HG03108 (cell line): ENCODE results near the gene DBR1.

Source experiments
- ATAC-seq: cut with Tn5 transposase; IDR thresholded peaks from one replicate; pipeline ENCODE4 v1.9.1; 2021; ENCODE audit warnings: moderate library complexity; ENCODE audit not compliant: unreplicated experiment

The DBR1 gene

GRCh38 chr3:138174421-138175131, at the start of gene DBR1:
DBR1 (minus strand) TSS chr3:138174921; CDS start chr3:138174795, 126 bp downstream.
- peak; percentile 92 for ATAC-seq

- ATAC-seq, result no peak
Measured at GRCh38 chr3:138222942-138223287, 48.2 kb upstream of the DBR1 start.

GRCh38 chr3:138222131-138222941, 47.6 kb upstream of the DBR1 start:
- no peak for ATAC-seq

GRCh38 chr3:138220788-138221187, 46.1 kb upstream of the DBR1 start:
- no peak for ATAC-seq

GRCh38 chr3:138220242-138220641, 45.5 kb upstream of the DBR1 start:
- no peak for ATAC-seq

- no peak for ATAC-seq
Measured at GRCh38 chr3:138219255-138219654, 44.5 kb upstream of the DBR1 start.

GRCh38 chr3:138213398-138214085, 38.8 kb upstream of the DBR1 start:
- ATAC-seq, result no peak

GRCh38 chr3:138210528-138210927, 35.8 kb upstream of the DBR1 start:
- ATAC-seq, result no peak

GRCh38 chr3:138206196-138206595, 31.5 kb upstream of the DBR1 start:
- ATAC-seq, result no peak

GRCh38 chr3:138205527-138205926, 30.8 kb upstream of the DBR1 start:
- ATAC-seq, result no peak

- ATAC-seq, result no peak
Measured at GRCh38 chr3:138203938-138204337, 29.2 kb upstream of the DBR1 start.

GRCh38 chr3:138202945-138203701, 28.4 kb upstream of the DBR1 start:
- ATAC-seq, result no peak

- ATAC-seq, result no peak
Measured at GRCh38 chr3:138200424-138200823, 25.7 kb upstream of the DBR1 start.

- peak; percentile 71 for ATAC-seq
Measured at GRCh38 chr3:138199851-138200250, 25.1 kb upstream of the DBR1 start.

- ATAC-seq, result no peak
Measured at GRCh38 chr3:138197524-138197923, 22.8 kb upstream of the DBR1 start.

- no peak for ATAC-seq
Measured at GRCh38 chr3:138197058-138197457, 22.3 kb upstream of the DBR1 start.

- no peak for ATAC-seq
Measured at GRCh38 chr3:138196023-138196422, 21.3 kb upstream of the DBR1 start.

- no peak for ATAC-seq
Measured at GRCh38 chr3:138195481-138195880, 20.8 kb upstream of the DBR1 start.

- no peak for ATAC-seq
Measured at GRCh38 chr3:138188013-138188730, 13.5 kb upstream of the DBR1 start.

GRCh38 chr3:138187296-138188012, 12.7 kb upstream of the DBR1 start, which contains the start of gene ARMC8:
ARMC8 (plus strand) TSS chr3:138187301; CDS start chr3:138187555, 254 bp downstream.
- ATAC-seq, result peak; percentile 49
